ENCODE data around the gene CUX1.

The CUX1 gene

DNA sequence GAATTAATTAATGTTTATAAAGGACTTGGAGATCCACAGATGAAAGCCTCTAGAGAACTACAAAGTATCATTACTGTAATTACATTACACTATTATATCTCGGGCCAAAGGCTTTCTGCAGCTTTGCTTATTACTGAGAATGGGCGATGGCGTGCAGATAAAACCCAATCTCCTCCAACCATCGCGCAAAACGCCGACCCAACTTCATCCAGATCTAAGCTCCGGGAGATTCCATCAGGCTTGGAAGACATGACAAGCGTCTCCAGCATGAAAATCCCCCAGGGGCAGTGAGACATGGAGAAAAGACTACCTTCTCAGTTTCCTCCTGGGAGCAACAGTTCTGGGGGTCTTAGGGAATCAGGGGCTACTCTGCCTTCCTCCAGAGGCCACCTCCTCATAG lies 42.2 kb upstream of the CUX1 start:
- Histone ChIP-seq H3K4me1 (ENCODE audit: control insufficient read depth in 1 of 2, insufficient read depth in 1 of 2, low read depth in 1 of 2, low read length in 1 of 2) (no peaks in the 10 kb centered on the region), H3K9me3 (no peaks in the 10 kb centered on the region), H3K27me3 (no peaks in the 10 kb centered on the region), H3K27ac (no peak overlapping the region), H3K36me3 (no peaks in the 10 kb centered on the region), H3K4me3 (ENCODE audit: low read depth in 1 of 2, low read length in 1 of 2) (no peak overlapping the region)
- TF ChIP-seq, protein P1, sequence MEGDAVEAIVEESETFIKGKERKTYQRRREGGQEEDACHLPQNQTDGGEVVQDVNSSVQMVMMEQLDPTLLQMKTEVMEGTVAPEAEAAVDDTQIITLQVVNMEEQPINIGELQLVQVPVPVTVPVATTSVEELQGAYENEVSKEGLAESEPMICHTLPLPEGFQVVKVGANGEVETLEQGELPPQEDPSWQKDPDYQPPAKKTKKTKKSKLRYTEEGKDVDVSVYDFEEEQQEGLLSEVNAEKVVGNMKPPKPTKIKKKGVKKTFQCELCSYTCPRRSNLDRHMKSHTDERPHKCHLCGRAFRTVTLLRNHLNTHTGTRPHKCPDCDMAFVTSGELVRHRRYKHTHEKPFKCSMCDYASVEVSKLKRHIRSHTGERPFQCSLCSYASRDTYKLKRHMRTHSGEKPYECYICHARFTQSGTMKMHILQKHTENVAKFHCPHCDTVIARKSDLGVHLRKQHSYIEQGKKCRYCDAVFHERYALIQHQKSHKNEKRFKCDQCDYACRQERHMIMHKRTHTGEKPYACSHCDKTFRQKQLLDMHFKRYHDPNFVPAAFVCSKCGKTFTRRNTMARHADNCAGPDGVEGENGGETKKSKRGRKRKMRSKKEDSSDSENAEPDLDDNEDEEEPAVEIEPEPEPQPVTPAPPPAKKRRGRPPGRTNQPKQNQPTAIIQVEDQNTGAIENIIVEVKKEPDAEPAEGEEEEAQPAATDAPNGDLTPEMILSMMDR (IDR thresholded peaks at IDR 0.05), result no peak

DNA sequence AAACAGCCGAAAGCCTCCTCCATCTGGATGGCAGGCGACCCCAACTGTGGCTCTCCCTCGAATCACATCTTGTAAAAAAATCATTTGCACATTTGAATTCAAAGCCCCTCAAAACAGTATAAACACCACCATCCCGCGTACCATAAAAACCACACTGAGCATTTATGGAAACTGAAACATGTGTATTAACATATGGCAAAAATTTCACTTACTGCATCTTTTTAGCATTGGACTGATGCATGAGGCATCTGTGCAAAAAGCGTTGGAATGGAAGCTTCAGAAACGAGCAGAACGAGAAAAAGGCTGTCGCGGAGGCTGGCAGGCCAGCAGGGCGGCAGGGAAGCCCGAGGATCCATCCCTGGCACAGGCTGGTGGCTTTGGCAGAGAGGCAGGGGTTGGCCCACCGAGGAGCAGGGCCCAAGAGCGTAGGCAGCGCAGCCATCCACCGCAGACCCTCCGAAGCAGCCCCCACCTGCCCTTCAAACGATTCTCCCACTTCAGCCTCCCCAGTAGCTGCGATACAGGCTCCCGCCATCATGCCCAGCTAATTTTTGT lies 39.3 kb upstream of the CUX1 start:
- TF ChIP-seq, protein P1 (IDR thresholded peaks at IDR 0.05), result no peak
- Histone ChIP-seq H3K4me3 (ENCODE audit: low read depth in 1 of 2, low read length in 1 of 2) (no peak overlapping the region), H3K27me3 (no peaks in the 10 kb centered on the region), H3K9me3 (no peaks in the 10 kb centered on the region), H3K4me1 (ENCODE audit: control insufficient read depth in 1 of 2, insufficient read depth in 1 of 2, low read depth in 1 of 2, low read length in 1 of 2) (no peaks in the 10 kb centered on the region), H3K36me3 (no peaks in the 10 kb centered on the region), H3K27ac (no peak overlapping the region)

DNA sequence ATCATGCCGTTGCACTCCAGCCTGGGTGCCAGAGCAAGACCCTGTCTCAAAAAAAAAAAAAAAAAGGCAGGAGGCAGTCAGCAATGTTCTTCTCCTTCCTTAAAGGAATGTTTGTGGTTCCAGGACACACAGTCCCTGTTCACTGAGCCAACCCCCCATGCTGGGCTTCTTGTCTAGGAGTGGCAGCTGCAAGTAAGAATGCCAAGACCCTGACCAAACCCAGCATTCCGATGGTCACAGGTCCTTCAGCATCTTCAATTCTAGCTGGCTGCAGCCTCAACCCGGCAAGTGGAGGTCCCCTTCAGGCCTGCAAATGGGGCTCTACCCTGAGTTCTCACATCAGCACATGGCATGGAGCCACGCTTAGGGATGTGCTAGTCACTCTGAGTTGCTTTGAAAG lies 38.2 kb upstream of the CUX1 start:
- Histone ChIP-seq H3K9me3 (no peaks in the 10 kb centered on the region), H3K27ac (no peak overlapping the region), H3K36me3 (no peaks in the 10 kb centered on the region), H3K4me3 (ENCODE audit: low read depth in 1 of 2, low read length in 1 of 2) (no peak overlapping the region), H3K4me1 (ENCODE audit: control insufficient read depth in 1 of 2, insufficient read depth in 1 of 2, low read depth in 1 of 2, low read length in 1 of 2) (peaks cover 0 to 3% of the 10 kb centered on the region in 2 experiments), H3K27me3 (no peaks in the 10 kb centered on the region)
- TF ChIP-seq, protein P1 (IDR thresholded peaks at IDR 0.05), result no peak

DNA sequence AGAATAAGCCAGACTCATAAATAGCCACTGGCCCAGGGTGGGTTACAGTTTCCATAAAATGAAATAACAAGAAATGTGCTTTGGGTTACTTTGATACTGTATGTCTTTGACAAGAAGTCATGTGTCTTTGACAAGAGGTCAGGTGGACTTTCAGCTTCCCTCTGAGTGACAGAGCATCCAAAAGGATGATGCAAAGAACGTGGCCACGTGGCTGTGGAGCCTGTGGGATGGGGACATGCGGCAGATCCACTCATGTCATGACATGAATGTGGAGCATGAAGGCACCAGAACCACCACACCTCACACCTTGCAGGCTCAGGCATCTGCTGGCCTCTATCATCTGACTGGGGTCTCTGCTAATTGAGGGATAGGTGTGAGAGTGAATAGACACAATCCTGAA lies 37.1 kb upstream of the CUX1 start:
- TF ChIP-seq, protein P1 (IDR thresholded peaks at IDR 0.05), result no peak
- H3K27me3 ChIP-seq, result no peaks in the 10 kb centered on the region
- peaks cover 0 to 10% of the 10 kb centered on the region in 2 experiments for H3K4me1 ChIP-seq (ENCODE audit: control insufficient read depth in 1 of 2, insufficient read depth in 1 of 2, low read depth in 1 of 2, low read length in 1 of 2)
- no peak overlapping the region for H3K27ac ChIP-seq
- H3K9me3 ChIP-seq, result no peaks in the 10 kb centered on the region
- no peak overlapping the region for H3K4me3 ChIP-seq (ENCODE audit: low read depth in 1 of 2, low read length in 1 of 2)
- no peaks in the 10 kb centered on the region for H3K36me3 ChIP-seq

DNA sequence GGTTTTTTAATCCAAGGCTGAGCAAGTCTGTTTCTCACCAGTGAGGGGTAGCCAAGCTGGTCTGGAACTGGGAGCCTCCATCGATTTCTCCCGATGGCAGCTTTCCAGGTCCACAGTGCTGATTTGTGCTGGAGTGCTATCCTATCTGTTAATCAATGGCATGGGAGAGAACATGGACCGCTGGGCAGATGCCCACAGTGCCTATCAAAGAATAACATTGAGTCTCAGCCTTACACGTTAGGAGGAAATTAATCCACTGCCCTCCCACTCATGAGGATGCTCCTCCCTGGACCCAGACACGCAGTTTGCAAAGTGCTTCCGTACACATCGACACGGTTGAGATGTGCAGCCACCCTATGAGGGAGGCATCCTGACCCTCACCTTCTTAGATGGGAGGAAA lies 36.0 kb upstream of the CUX1 start:
- H3K36me3 ChIP-seq, result no peaks in the 10 kb centered on the region
- H3K27ac ChIP-seq, result no peak overlapping the region
- H3K4me1 ChIP-seq (ENCODE audit: control insufficient read depth in 1 of 2, insufficient read depth in 1 of 2, low read depth in 1 of 2, low read length in 1 of 2), result peaks cover 0 to 10% of the 10 kb centered on the region in 2 experiments
- TF ChIP-seq, protein P1 (IDR thresholded peaks at IDR 0.05), result no peak
- H3K27me3 ChIP-seq, result no peaks in the 10 kb centered on the region
- no peaks in the 10 kb centered on the region for H3K9me3 ChIP-seq
- H3K4me3 ChIP-seq (ENCODE audit: low read depth in 1 of 2, low read length in 1 of 2), result no peak overlapping the region

DNA sequence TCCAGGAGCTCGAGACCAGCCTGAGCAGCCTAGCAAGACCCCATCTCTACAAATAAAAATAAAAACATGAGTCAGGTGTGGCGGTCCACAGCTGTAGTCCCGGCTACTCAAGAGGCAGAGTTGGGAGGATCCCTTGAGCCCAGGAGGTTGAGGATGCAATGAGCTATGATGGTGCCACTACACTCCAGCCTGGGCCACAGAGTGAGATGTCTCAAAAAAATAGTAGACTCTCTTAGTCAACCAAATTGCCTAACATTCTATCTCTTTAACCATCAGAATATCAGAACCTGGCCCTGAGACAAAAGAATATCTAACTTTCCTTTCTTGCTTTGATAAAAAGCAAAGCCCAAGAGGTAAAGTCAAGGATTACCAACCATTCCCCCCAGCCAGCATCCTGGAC lies 35.0 kb upstream of the CUX1 start:
- Histone ChIP-seq H3K4me3 (ENCODE audit: low read depth in 1 of 2, low read length in 1 of 2) (no peak overlapping the region), H3K27me3 (no peaks in the 10 kb centered on the region), H3K36me3 (no peaks in the 10 kb centered on the region), H3K4me1 (ENCODE audit: control insufficient read depth in 1 of 2, insufficient read depth in 1 of 2, low read depth in 1 of 2, low read length in 1 of 2) (peaks cover 0 to 10% of the 10 kb centered on the region in 2 experiments), H3K9me3 (no peaks in the 10 kb centered on the region), H3K27ac (no peak overlapping the region)
- TF ChIP-seq, protein P1 (IDR thresholded peaks at IDR 0.05), result no peak

All from neutrophil (primary cell).